COR-L47 (cell line): ENCODE measurements around the gene C16orf86.
A peak's percentile ranks its signal among the peaks of the same experiment; 100 is the strongest.

Source experiments
- DNase-seq: peaks from one replicate; lab custom pipeline; 2025; lab: John Stamatoyannopoulos, UW

The C16orf86 gene

DNA sequence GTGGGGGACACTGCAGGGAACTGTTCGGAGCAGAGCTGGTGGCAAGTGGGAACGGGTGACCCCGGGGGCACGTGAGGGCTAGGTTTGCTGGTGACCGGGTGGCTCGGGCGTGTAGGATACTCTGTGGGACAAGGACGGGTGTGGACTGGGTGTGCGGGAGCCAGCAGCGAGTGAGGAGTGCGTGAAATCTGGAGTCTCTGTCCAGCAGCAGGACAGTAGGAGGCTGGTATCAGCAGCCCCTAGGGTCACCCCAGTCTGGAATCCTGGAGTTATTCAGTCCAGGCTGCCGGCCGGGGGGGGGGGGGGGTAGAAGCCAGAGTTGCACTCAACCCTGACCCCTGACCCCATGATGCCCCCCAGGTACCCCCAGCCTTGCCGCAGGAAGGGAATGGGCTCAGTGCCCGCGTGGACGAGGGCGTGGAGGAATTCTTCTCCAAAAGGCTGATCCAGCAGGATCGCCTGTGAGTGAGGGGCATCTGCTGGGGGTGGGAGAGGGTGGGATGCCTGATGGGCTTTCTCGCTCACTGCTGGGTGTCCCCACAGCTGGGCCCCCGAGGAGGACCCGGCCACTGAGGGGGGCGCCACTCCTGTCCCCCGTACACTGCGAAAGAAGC lies 12.7 kb upstream of the C16orf86 start:
- no peak for DNase-seq

DNA sequence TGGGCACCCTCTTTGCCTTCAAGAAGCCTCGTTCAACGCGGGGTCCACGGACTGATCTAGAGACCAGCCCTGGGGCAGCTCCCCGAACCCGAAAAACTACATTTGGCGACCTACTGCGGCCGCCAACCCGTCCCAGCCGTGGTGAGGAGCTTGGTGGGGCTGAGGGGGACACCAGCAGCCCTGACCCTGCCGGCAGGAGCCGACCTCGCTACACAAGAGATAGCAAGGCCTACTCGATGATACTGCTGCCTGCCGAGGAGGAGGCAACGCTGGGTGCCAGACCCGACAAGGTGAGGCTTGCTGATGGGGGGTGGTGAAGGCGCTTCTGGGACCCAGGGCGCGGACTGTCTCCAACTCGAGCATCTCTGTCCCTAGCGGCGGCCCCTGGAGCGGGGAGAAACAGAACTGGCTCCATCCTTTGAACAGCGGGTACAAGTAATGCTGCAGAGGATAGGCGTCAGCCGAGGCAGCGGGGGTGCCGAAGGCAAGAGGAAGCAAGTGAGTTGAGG lies 12.2 kb upstream of the C16orf86 start:
- no peak for DNase-seq

GRCh38 chr16:67655363-67655762 lies 11.3 kb upstream of the C16orf86 start:
- no peak for DNase-seq

GRCh38 chr16:67656344-67657016 lies 10.1 kb upstream of the C16orf86 start:
- no peak for DNase-seq

GRCh38 chr16:67657017-67657608 lies 9.5 kb upstream of the C16orf86 start:
- DNase-seq, result no peak

DNA sequence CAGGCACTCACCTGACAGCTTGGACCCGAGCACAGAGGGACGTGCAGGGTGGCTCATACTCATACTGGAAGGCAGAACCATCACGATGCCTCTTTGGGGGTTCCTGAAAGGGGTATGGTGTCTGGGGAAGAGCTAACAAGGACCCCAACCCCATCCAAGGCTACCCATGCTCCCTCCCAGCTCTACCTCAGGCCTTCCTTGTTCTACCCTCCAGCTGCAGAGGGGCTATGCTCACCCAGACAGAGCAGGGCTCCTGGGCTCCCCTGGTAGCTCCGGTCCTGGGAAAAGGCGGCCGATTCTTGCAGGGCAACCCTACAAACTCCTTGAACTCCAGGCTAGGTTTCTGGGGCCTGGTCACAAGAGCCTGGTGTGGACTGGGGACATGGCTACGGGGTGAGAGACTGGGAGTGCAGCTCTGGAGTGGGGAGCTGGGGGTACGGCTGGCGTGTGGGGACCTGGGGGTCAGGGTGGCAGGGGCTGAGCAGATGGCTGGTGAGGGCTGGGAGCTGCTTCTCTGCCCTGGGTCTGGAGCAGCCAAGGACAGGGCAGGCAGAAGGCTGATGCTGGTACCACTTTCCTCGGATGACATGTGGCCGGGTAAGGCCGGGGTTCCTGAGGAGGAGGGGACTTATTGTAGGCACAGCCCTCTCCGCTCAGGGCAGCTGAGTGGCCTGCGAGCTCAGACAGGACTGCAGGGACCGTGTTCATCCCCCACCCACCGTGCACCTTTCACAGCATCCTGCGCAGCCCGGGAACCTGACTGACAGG lies 8.7 kb upstream of the C16orf86 start:
- no peak for DNase-seq

- no peak for DNase-seq
These were observed 7.6 kb upstream of the C16orf86 start for GRCh38 chr16:67658849-67659674.

DNA sequence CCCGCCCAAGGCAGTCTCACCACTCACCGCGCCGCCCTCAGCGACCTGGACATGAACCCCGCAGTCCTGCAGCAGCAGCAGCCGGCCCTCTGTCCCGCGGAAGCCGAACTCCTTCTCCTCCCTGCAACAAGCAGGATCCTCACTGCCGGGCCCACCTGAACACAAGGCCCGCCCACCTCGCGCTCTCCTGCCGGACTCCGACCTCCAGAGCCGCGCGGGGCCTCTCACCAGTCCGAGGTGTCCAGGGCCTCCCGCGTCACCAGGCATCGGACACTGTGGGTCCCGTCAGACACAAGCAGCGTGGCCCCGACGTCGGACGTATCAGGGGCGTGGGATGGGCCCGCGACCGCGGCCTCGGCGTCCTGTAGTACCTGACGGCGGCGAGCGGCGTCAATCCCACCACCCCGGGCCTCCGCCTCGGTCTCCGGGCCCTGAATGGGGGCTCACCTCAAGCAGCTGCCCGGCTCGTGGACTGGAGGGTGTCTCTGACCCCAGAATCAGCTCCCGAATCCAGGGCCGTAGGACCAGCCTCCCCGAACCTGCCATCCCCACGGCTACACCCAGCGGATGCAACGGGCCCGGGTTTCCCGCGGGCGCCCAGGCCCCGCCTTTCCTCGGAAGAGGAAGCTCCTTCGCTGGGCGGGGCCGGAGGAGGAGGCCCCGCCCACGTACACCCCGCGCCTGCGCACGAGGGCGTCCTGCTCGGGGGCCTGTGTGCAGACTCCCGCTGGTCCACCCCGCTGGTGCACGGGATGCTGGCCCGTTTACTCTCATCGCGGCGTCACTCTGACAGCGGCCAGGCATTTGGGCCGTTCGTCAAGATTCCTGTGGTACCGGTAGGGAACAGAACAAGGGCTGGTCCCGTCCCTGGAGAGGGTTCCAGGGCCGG lies 6.7 kb upstream of the C16orf86 start, which contains the start of gene ACD:
TSS of gene ACD (minus strand) at position 586 of the 889 bp plus-strand sequence. CDS start at position 546, 40 bp downstream.
- peak; percentile 89 for DNase-seq

GRCh38 chr16:67660564-67661028 lies 6.0 kb upstream of the C16orf86 start, which contains the start of gene PARD6A:
TSS of gene PARD6A (plus strand) at chr16:67660960. CDS start at chr16:67661039, 79 bp downstream.
- DNase-seq, result peak; percentile 98

DNA sequence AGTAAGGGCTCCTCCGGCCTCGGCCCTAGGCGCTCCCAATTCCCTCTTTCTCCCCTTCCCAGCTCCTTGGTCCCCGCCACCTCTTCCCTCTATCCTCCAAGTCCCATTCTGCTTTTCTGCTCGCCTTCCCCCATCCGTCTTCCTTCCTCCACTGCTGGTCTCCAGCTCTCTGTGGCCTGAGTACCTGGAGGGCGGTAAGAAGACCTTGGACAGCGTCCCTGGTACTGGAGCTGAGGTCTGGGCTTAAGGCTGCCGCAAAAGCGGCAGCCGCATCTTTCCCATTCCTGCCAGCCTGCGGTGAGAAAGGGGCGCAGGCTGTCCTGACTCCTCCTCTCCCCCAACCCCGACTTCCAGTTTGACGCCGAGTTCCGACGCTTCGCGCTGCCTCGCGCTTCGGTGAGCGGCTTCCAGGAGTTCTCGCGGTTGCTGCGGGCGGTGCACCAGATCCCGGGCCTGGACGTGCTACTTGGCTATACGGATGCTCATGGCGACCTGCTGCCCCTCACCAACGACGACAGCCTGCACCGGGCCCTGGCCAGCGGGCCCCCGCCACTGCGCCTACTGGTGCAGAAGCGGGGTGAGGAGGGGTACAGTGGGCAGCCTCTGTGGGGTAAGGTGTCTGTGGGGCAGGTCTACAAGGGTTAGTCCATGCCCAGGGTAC lies 5.4 kb upstream of the C16orf86 start:
- DNase-seq, result no peak

DNA sequence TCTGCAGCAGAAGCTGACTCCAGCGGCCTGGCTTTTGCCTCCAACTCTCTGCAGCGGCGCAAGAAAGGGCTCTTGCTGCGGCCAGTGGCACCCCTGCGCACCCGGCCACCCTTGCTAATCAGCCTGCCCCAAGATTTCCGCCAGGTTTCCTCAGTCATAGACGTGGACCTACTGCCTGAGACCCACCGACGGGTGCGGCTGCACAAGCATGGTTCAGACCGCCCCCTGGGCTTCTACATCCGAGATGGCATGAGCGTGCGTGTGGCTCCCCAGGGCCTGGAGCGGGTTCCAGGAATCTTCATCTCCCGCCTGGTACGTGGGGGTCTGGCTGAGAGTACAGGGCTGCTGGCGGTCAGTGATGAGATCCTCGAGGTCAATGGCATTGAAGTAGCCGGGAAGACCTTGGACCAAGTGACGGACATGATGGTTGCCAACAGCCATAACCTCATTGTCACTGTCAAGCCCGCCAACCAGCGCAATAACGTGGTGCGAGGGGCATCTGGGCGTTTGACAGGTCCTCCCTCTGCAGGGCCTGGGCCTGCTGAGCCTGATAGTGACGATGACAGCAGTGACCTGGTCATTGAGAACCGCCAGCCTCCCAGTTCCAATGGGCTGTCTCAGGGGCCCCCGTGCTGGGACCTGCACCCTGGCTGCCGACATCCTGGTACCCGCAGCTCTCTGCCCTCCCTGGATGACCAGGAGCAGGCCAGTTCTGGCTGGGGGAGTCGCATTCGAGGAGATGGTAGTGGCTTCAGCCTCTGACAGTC lies 4.5 kb upstream of the C16orf86 start:
- no peak for DNase-seq

- no peak for DNase-seq
These were observed 4.0 kb upstream of the C16orf86 start for GRCh38 chr16:67662653-67663010.

GRCh38 chr16:67663151-67663876 lies 3.3 kb upstream of the C16orf86 start:
- no peak for DNase-seq

GRCh38 chr16:67663877-67664222 lies 2.8 kb upstream of the C16orf86 start:
- no peak for DNase-seq

DNA sequence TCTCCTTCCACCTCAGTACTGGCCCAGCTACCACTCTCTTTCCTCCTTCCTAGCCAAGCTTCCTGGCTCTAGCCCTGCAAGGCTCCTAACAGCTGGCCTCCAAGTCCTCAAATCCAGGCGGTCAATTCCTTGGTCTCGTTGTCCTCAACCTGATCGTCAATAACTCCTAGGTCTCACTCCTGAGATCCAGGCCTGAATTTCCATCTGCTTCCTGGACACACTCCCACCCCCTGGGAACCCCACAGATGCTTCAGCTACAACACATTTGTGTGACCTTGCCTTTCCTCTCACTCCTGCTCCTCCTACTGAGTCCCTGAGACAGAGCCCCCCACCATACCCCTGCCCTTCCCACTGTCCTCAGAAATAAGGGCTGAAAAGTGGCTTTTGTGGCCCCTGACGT lies 2.4 kb upstream of the C16orf86 start:
- no peak for DNase-seq

DNA sequence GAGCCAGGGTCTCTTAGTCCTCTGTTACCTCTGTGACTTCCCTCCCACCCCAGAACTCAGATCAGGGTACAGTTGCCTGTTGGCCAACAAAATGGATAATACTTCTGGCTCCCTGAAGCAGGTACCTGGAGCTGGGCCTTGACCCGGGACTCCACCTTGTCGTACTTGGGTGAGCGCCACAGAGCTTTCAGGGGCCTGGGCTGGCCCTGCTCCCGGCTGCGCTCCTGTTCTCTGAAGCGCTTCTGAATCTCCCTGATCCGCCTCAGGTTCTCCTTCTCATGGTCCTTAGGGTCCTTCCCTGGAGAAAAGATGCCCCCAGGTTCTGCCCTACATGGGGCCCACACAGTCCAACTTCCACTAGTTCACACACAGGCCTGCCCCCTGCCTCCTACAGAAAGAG lies 1.7 kb upstream of the C16orf86 start:
- DNase-seq, result no peak

GRCh38 chr16:67665598-67665997 lies 1.0 kb upstream of the C16orf86 start:
- no peak for DNase-seq

GRCh38 chr16:67666032-67666551 lies 522 bp upstream of the C16orf86 start:
- DNase-seq, result no peak
